NOMO-1 (cell line): ENCODE results near the gene TIMM44.
A peak's percentile ranks its signal among the peaks of the same experiment; 100 is the strongest.
"Not testable (repeated sequence)": the region's sequence is repeated elsewhere in the genome, so short reads cannot be mapped to it uniquely, and the experiment has no call there.

Experiments
- DNase-seq, 2 experiments: peaks; one replicate each; lab custom pipeline; 2025; ENCODE audit not compliant: unreplicated experiment in 2 of 2; lab: John Stamatoyannopoulos, UW

The TIMM44 gene

GRCh38 chr19:7977021-7977722, 33.7 kb upstream of the TIMM44 start:
- DNase-seq, result no peak

- no peak for DNase-seq
Measured at GRCh38 chr19:7976461-7976860, 33.0 kb upstream of the TIMM44 start.

- DNase-seq, result no peak
Measured at GRCh38 chr19:7975037-7975436, 31.6 kb upstream of the TIMM44 start.

GRCh38 chr19:7973883-7974282, 30.4 kb upstream of the TIMM44 start:
- no peak for DNase-seq

DNA sequence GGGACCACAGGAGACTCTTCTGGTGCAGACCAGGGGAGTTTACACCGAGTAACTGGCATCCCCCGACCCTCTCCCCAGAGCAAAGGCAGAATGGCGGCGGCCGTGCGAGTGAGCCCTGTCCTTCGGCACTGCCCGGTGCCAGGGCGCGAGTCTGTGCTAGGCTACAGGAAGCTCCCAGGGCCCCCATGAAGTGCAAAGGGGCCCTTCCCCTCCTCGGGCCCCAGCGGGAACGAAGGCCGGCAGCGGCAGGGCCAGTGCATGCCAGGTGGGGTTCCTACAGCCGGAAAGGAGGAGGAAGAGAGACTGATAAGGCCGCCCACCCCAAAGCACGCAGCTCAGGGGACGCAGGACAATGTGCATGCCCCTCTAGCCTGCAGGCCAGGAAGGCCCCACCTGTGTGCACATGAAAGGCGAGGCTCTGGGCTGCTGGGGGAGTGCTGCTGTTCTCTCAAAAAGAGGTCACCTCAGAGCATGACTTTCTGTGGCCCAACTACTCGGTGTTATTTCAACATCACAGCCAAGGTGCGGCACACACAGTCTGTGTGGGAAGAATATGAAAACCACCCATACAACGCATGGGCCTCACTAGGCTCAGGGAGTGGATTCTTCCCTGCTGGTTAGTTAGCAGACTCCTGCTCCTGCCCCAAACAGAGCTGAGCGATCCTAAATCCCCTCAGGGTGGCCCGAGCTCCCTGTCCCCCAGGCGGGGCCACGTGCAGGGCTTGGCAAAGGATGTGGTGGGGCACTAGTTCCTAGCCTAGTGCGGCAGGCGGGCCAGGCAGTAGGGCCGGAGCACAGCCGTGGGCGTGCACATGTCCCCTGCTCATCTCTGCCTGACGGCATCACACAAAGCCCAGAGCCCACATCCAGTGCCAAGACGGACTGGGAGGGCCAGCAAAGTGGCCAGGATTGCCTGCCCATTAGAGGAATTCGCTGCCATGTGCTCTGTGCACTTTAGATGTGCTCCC, 28.4 kb upstream of the TIMM44 start:
- DNase-seq, result no peak

DNA sequence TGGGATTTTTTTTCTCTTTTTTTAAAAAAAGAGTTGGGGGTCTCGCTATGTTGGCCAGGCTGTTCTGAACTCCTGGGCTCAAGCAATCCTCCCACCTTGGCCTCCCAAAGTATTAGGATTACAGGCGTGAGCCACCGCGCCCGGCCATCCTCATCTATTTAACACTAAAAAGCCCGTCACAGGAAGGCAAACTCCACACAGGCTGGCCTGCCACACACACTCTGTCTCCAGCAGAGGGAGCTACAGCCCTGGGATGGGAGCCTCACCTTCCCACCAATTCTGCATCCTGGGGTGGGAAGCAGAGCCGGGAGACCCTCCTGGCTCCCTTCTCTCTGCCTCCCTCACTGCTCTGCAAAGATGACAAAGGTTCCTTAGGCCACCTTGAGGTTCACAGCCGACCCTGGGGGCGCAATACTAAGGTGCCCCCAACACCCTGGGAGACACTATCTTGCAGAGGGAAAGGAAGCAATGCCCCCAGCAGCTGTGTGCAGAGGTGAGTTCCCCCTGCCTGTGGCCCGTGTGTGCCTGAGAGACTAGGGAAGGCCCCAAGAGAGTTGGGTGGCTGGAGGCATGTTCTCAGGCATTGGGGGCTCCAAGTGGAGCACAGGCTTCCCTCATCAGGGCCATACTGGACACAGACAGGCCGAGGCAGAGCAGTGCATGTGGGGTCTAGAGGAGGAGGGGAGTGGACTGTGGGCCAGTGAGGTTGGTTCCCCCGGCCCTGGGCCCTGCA, 27.4 kb upstream of the TIMM44 start:
- no peak for DNase-seq

DNA sequence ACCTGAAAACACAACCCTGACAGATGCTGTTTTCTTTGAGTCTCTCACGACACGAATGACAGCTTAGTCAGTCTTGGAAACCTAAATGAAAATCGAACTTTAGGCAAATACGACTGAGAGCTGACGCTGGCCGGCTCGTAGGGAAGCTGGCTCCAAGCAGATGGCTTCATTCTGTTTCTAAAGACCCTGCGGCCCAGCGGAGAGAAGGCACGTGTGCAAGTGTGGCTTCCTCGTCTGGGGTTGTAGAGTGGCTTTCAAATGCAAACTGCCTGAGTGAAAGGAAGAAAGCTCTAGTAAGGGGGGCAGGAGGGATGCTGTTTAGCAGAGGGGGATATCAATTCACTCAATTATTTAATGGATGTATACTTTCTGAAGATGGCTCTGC, 26.1 kb upstream of the TIMM44 start:
- no peak for DNase-seq

- no peak for DNase-seq
Measured at GRCh38 chr19:7968796-7969554, 25.5 kb upstream of the TIMM44 start.

DNA sequence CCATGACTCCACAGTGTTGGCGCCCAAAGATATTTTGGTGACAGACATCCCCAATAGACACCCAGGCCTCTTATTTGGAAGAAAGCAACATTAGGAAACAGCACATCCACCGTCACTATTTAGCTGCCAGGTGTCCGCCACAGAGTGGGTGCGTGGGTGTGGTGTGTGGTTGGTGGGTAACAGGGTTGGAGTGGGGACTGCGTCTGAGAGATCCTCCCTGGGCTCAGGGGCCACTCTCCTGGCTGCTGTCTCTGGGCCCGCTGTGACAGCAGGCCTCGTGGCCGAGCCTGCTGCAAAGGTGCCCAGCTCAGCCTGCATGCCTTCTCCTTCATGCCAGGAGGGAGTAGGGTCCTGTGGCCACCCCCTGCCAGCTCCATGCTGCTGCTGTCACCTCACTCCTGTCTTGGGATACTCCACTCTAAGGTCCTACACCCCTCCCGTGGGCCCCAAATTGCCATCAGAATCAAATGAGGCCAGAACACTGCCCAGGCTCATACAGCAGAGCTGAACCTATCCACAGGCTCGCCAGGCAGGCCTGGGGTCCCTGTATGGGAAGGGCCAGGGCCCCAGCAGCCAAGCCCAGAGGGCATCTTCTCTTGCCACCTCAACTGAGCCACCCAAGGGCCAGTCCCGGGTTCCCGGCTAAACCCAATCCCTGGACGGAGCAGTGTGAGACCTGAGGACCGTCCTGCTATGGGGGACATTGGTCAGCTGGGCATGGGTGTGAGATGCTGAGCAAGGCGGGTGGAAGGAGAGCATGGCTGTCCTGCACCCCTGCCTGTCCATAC, 24.7 kb upstream of the TIMM44 start:
- no peak for DNase-seq

DNA sequence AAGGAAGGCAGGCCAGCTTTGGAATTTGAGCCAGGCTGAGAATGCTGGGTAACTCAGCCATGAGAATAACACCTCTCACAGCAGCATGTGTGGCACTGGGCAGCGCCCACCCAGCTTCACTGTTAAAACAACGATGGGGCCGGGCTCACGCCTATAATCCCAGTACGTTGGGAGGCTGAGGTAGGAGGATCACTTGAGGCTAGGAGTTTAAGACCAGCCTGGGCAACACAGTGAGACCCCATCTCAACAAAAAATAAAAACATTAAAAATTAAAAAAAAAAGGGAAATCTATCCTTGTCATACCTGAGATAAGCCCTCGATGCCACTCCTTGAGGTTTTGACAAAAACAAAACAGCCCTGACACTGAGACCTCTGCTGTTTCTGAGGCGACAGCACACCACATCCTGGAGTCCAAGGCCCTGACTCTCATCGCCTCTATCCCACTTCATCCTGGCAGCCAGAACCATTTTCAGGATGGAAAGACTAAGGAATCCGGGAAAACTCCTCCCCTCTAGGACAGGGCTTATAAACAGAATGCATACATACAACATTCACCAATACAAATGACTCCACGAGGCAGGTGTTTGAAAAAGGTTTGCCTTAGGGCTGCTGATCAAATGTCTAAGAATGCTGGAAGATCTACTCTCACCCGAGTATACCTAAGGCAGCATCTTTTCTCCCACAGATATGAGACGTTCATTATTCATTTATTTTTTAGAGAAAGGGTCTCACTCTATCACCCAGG, 22.6 kb upstream of the TIMM44 start:
- DNase-seq, result no peak

- no peak for DNase-seq
Measured at GRCh38 chr19:7965259-7965841, 21.9 kb upstream of the TIMM44 start.

DNA sequence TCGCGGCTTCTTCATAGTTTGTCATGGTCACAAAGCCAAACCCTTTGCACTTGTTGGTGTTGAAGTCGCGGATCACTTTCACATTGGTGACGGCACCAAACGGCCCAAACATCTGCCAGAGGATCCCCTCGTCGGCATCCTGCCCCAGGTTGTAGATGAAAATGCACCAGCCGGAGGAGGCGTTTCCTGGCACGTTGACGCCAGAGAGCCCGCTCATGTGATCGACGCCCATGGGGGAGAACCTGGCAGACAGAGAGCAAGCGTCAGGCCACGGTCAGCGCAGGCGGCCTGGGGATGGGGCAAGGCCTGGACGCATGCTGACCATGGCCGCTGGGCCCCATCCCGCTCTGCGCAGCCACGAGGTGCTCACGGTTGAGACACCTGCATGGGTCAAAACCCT, 20.1 kb upstream of the TIMM44 start:
- DNase-seq, result no peak

DNA sequence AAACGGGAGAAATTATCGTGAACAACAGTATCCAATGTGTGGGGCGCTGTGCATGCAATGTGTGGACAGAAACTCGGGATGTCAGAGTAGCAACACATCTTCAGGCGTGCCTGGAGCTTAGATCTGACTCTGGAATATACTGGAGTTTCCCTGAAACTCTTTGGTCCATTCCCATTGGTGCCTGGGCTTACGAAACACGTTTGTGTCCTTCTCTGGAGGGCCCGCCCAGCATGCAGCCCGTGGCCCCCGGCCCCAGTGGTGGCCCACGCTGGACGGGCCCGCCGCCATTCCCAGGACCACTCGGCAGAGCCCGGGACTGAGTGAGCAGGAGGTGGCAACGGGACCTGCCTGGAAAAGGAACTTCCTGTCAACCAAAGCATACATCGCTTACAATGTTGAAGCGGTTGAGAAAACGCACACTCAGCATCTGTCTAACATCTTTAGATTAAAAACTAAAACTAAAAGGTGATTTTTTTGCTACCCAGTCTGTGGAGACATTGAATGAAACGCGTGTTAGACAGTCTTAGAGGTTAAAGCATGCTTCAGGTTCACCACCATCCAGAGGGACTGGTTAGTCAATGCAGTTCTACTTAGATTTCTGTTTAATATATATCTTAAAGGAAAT, 19.3 kb upstream of the TIMM44 start:
- no peak for DNase-seq

DNA sequence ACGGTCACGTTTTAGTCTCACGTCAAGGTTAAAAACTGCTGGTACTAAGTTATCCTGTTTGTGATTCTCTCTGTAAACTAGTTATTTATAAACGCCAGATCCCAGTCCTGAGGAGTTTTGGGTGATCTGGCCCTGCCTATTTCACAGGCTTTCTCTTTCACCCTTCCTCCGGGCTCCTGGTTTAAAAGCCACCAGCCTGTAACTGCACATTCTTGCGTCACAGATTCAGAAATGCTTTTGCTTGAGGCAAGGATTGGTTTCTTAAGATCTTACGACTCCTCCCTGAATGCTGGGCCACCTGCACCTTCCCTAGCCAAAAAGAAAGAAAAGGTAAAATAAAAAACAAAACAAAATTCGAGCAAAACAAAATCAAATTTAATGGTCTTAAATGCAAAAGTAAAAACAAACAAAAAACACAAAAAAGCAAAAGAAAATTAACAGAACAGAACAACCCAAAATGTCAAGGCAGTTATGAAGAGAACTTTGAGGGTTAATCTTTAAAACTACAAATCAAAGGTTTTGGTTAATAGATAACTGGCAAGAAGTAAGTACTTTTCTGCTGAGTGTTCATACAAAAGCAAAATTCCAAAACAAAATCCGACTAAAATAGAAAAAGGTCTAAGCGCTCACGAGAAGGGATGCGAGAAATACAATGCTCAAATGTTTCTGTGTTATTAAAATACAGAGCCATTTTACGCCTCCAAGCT, 18.6 kb upstream of the TIMM44 start:
- DNase-seq, result no peak

DNA sequence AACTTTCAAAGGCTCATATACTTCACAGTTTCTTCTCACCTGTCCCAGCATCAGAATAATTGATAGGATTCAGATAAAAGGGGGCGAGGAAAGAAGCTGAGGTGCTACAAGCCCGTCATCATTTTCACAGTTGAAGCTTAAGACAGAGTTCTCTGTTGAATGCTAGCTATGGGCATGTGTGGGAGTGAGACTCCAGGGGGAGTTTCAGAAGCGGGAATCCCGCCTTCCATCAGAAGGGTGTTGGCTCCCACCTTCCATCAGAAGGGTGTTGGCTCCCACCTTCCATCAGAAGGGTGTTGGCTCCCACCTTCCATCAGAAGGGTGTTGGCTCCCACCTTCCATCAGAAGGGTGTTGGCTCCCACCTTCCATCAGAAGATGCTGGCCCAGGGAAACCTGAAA, 17.6 kb upstream of the TIMM44 start:
- not testable (repeated sequence) for DNase-seq

GRCh38 chr19:7959211-7959610, 15.7 kb upstream of the TIMM44 start:
- DNase-seq, result peak in 1 of 2 experiments; percentile 3

DNA sequence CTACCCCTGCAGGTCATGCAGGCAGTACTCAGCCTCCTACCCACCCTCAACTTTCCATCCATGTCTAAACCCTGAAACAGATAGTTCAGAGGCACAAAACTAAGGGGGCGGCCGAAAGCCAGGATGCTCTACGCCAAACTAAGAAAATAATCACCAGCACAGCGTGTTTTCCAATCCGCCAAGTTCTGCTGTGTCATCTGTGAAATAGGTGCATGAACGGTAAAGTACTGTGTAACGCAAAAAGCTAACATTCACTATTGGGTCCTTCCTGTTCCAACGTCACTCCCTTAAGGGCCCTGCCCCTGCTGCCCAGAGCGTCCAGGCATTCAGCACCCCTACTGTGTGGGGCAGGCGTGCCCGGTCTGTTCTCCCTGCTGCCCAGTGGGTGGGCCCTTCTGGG, 12.2 kb upstream of the TIMM44 start:
- DNase-seq, result no peak

GRCh38 chr19:7953576-7953975, 10.1 kb upstream of the TIMM44 start:
- DNase-seq, result no peak
